ENCODE data around the gene OVCH1.
"Not testable (repeated sequence)": the region's sequence is repeated elsewhere in the genome, so short reads cannot be mapped to it uniquely, and the experiment has no call there.

Gene OVCH1

GRCh38 chr12:29492891-29493290 lies 4.6 kb downstream of the OVCH1 start:
- DNase-seq (ENCODE audit: low read depth): no peak

- DNase-seq (ENCODE audit: low read depth): no peak
Observed at GRCh38 chr12:29486972-29487371, 10.5 kb downstream of the OVCH1 start.

GRCh38 chr12:29463198-29463597 lies 34.3 kb downstream of the OVCH1 start:
- DNase-seq (ENCODE audit: low read depth): no peak

- DNase-seq (ENCODE audit: low read depth): no peak
Observed at GRCh38 chr12:29460082-29460481, 37.4 kb downstream of the OVCH1 start.

GRCh38 chr12:29455087-29455486 lies 42.4 kb downstream of the OVCH1 start:
- DNase-seq (ENCODE audit: low read depth): no peak

GRCh38 chr12:29451888-29452287 lies 45.6 kb downstream of the OVCH1 start:
- no peak for DNase-seq (ENCODE audit: low read depth)

- no peak for DNase-seq (ENCODE audit: low read depth)
Observed at GRCh38 chr12:29448157-29448556, 49.3 kb downstream of the OVCH1 start.

- DNase-seq (ENCODE audit: low read depth): no peak
Observed at GRCh38 chr12:29447285-29447975, 50.1 kb downstream of the OVCH1 start.

GRCh38 chr12:29439506-29439905 lies 58.0 kb downstream of the OVCH1 start:
- DNase-seq (ENCODE audit: low read depth): no peak

GRCh38 chr12:29438752-29439408 lies 58.6 kb downstream of the OVCH1 start:
- no peak for DNase-seq (ENCODE audit: low read depth)

GRCh38 chr12:29437575-29437974 lies 59.9 kb downstream of the OVCH1 start:
- DNase-seq (ENCODE audit: low read depth): no peak

- not testable (repeated sequence) for DNase-seq (ENCODE audit: low read depth)
Observed at GRCh38 chr12:29436815-29437214, 60.7 kb downstream of the OVCH1 start.

GRCh38 chr12:29431513-29431912 lies 66.0 kb downstream of the OVCH1 start:
- no peak for DNase-seq (ENCODE audit: low read depth)

GRCh38 chr12:29430716-29431044 lies 66.8 kb downstream of the OVCH1 start:
- no peak for DNase-seq (ENCODE audit: low read depth)

- no peak for DNase-seq (ENCODE audit: low read depth)
Observed at GRCh38 chr12:29429999-29430715, 67.3 kb downstream of the OVCH1 start.

- no peak for DNase-seq (ENCODE audit: low read depth)
Observed at GRCh38 chr12:29428633-29429032, 68.9 kb downstream of the OVCH1 start.

- DNase-seq (ENCODE audit: low read depth): no peak
Observed at GRCh38 chr12:29427964-29428363, 69.5 kb downstream of the OVCH1 start.

GRCh38 chr12:29426498-29426897 lies 71.0 kb downstream of the OVCH1 start:
- no peak for DNase-seq (ENCODE audit: low read depth)

GRCh38 chr12:29425722-29426121 lies 71.8 kb downstream of the OVCH1 start:
- DNase-seq (ENCODE audit: low read depth): no peak

GRCh38 chr12:29416748-29417147 lies 80.7 kb downstream of the OVCH1 start:
- DNase-seq (ENCODE audit: low read depth): no peak

- DNase-seq (ENCODE audit: low read depth): no peak
Observed at GRCh38 chr12:29415111-29415510, 82.4 kb downstream of the OVCH1 start.

GRCh38 chr12:29414368-29414767 lies 83.1 kb downstream of the OVCH1 start:
- DNase-seq (ENCODE audit: low read depth): no peak

- DNase-seq (ENCODE audit: low read depth): no peak
Observed at GRCh38 chr12:29405561-29405960, 91.9 kb downstream of the OVCH1 start.

Data from activated T-cell treated with anti-CD3 and anti-CD28 coated beads for 1 hour (primary cell).